Transverse colon (tissue), 4 donors: ENCODE measurements around the gene SPIN1. TPM values are rescaled to one million over a fixed set of nuclear protein-coding genes. Genes with fewer than 3 reads are reported as not detected.
A peak's percentile ranks its signal among the peaks of the same experiment; 100 is the strongest.
"Not testable (repeated sequence)": the region's sequence is repeated elsewhere in the genome, so short reads cannot be mapped to it uniquely, and the experiment has no call there.

Experiments used
- DNase-seq: peaks from one replicate; pipeline ENCODE4 v3.0.0-alpha.2; 2019
- H3K27ac ChIP-seq, 4 donors: fragments of 200-600 bp; sonication (generic); 2 replicates each; pipeline ENCODE4 v1.5.1; 2016 to 2018; ENCODE audit warnings: inconsistent platforms in 4 of 4
- H3K27me3 ChIP-seq: fragments of 200-600 bp; sonication (generic); 2 replicates; pipeline ENCODE4 v1.5.1; 2017; ENCODE audit warnings: inconsistent platforms
- H3K36me3 ChIP-seq, 4 donors: fragments of 200-600 bp; sonication (generic); 2 replicates each; pipeline ENCODE4 v1.5.1; 2017 to 2019; ENCODE audit warnings: inconsistent platforms in 4 of 4
- H3K4me1 ChIP-seq, 4 donors: fragments of 200-600 bp; sonication (generic); 2 replicates each; pipeline ENCODE4 v1.5.1; 2017 to 2020; ENCODE audit warnings: inconsistent platforms in 4 of 4
- H3K4me3 ChIP-seq, 4 donors: fragments of 200-600 bp; sonication (generic); 1 replicate in 1 of 4; 2 replicates in 3 of 4; pipeline versions ENCODE4 v1.5.1 to v1.6.1; 2017 to 2019; ENCODE audit warnings: inconsistent platforms in 4 of 4
- H3K9me3 ChIP-seq, 2 donors: fragments of 200-600 bp; sonication (generic); 2 replicates each; pipeline ENCODE4 v1.5.1; 2017 to 2019; ENCODE audit warnings: inconsistent platforms in 2 of 2
- EP300 ChIP-seq: sonication (generic); formaldehyde crosslinking; IDR thresholded peaks from one replicate; pipeline ENCODE4 v1.6.1; 2017; ENCODE audit warnings: antibody characterized with exemption, low read depth
- POLR2A ChIP-seq: fragments of 450-650 bp; IDR thresholded peaks from one replicate; pipeline ENCODE4 v1.6.1; 2016; ENCODE audit warnings: antibody characterized with exemption, mild to moderate bottlenecking, moderate library complexity
- POLR2AphosphoS5 ChIP-seq, 3 donors: sonication (generic); formaldehyde crosslinking; IDR thresholded peaks; one replicate each; pipeline ENCODE4 v1.6.1; 2016; ENCODE audit warnings: antibody characterized with exemption in 3 of 3
- WGBS, 2 donors: methylation state at CpG; one replicate each; pipeline ENCODE4 v1.1.5; 2018; ENCODE audit warnings: low coverage in 1 of 2; 5-methylcytosine and 5-hydroxymethylcytosine counted together
- in situ Hi-C, 4 donors: fragments of 200-750 bp; cut with MboI; loops; one replicate each; pipeline versions ENCODE4 v1.15.0 to v1.15.1; 2017; ENCODE audit warnings: low sequenced_read_pairs in 3 of 4, low pct_ligation_motif_present in 1 of 4, low pct_unique_long_range_greater_than_20kb in 1 of 4
- intact Hi-C: fragments of 100-400 bp; cut with DNase I; formaldehyde crosslinking; loops from one replicate; pipeline ENCODE4 v1.15.1; 2023; ENCODE audit warnings: low total_unique reads
- total RNA-seq, 4 donors: library from RNA; depleted of rRNA; stranded (reverse); fragments of >200 nt; gene quantifications; one replicate each; pipeline ENCODE4 v1.1.0, GENCODE V29; 2016
- TF ChIP-seq, protein P1 (sequence below), 5 experiments: fragments of 200-600 bp in 3 of 5; fragments of 450-650 bp in 2 of 5; sonication (generic) in 3 of 5; IDR thresholded peaks; 1 replicate in 2 of 5; 2 replicates in 3 of 5; pipeline ENCODE4 v1.5.1; 2016 to 2017; ENCODE audit warnings: antibody characterized with exemption in 5 of 5, inconsistent platforms in 3 of 5, mild to moderate bottlenecking in 2 of 5, moderate library complexity in 1 of 5

The SPIN1 gene
- total RNA-seq, 4 donors from 2014 or later: 33.7 to 72.4 (median 57.3) TPM

DNA sequence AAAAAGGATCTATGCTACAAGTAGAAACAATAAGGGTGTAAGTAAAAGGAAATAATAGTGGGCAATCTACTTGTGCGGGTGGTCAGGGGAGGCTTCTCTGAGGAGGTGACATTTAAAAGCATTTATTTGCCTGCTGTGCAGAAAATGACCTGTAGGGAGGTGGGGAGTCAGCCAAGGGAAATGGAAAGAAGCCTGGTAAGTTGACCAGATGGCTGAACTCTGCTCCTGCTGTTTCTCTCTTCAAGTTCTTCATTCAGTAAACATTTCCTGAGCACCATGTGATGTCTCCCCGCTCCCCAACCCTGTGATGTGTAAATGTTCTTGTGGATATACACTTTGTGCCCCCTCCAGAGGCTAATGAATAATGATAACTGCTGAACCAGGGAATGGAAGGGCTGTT is 9.9 kb upstream of the SPIN1 start:
- 72% methylated on average over 2 of the region's 2 CpGs for whole genome bisulfite sequencing, 2 donors
- intact Hi-C loops (no loop called here), in situ Hi-C loops (no loop called here)
- peaks cover 0 to 10% of the 10 kb centered on the region in 2 donors for H3K9me3 ChIP-seq
- H3K27me3 ChIP-seq: no peaks in the 10 kb centered on the region
- H3K4me1 ChIP-seq: no peaks in the 10 kb centered on the region
- H3K27ac ChIP-seq: no peak overlapping the region
- H3K36me3 ChIP-seq: no peaks in the 10 kb centered on the region
- no peak for TF ChIP-seq EP300
- TF ChIP-seq POLR2AphosphoS5 (IDR thresholded peaks at IDR 0.05): no peak
- TF ChIP-seq, protein P1, sequence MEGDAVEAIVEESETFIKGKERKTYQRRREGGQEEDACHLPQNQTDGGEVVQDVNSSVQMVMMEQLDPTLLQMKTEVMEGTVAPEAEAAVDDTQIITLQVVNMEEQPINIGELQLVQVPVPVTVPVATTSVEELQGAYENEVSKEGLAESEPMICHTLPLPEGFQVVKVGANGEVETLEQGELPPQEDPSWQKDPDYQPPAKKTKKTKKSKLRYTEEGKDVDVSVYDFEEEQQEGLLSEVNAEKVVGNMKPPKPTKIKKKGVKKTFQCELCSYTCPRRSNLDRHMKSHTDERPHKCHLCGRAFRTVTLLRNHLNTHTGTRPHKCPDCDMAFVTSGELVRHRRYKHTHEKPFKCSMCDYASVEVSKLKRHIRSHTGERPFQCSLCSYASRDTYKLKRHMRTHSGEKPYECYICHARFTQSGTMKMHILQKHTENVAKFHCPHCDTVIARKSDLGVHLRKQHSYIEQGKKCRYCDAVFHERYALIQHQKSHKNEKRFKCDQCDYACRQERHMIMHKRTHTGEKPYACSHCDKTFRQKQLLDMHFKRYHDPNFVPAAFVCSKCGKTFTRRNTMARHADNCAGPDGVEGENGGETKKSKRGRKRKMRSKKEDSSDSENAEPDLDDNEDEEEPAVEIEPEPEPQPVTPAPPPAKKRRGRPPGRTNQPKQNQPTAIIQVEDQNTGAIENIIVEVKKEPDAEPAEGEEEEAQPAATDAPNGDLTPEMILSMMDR (IDR thresholded peaks at IDR 0.05): no peak
- no peak for TF ChIP-seq POLR2A
- no peak for DNase-seq
- H3K4me3 ChIP-seq: no peak overlapping the region

DNA sequence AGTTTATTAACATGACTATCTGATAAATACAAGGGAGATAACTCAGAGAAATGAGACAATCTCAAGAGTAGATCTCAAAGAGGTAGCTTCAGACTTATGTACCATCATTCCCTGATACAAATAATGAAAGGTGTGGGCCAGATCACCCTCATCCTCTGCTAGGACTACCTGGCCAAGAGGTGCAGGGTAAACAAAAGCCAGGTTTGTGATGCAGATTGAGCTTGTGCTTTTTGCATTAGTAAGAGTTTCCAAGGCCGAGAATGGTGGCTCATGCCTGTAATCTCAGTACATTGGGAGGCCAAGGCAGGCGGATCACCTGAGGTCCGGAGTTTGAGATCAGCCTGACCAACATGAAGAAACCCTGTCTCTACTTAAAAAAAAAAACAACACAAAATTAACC is 8.9 kb upstream of the SPIN1 start:
- intact Hi-C loops: no loop called here
- Histone ChIP-seq H3K27ac (no peak overlapping the region), H3K36me3 (no peaks in the 10 kb centered on the region), H3K9me3 (peaks cover 0 to 10% of the 10 kb centered on the region in 2 donors), H3K4me1 (no peaks in the 10 kb centered on the region), H3K4me3 (no peak overlapping the region), H3K27me3 (no peaks in the 10 kb centered on the region)
- 80 to 87% methylated on average over 2 to 3 of the region's 3 CpGs for WGBS, 2 donors
- in situ Hi-C loops: no loop called here
- no peak for TF ChIP-seq POLR2AphosphoS5 (IDR thresholded peaks at IDR 0.05)
- TF ChIP-seq POLR2A: no peak
- no peak for TF ChIP-seq EP300
- TF ChIP-seq, protein P1 (IDR thresholded peaks at IDR 0.05): no peak
- no peak for DNase-seq

DNA sequence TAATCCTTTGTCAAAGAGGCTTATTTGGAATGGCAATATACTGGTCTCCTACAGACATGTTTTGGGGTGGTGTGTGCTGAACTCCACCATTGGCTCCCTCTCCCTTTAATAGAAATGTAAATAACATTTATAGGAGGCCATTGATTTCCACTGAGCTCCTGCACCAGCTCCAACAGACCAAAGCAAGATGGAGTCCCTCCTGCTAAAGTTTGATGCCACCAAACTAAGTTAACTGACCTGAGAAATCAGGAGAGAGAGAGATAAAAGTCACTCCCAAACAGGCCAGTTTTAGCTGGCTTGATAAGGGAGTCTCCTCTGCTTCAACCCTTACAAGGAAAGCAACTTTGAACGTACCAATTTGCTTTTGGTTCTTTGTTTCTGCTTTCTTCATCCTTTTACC is 8.1 kb upstream of the SPIN1 start:
- WGBS, 2 donors: 85 to 100% methylated on average over 1 of the region's 1 CpG
- Histone ChIP-seq H3K27me3 (no peaks in the 10 kb centered on the region), H3K9me3 (peaks cover 0 to 10% of the 10 kb centered on the region in 2 donors), H3K4me1 (no peaks in the 10 kb centered on the region), H3K27ac (no peak overlapping the region), H3K36me3 (no peaks in the 10 kb centered on the region), H3K4me3 (no peak overlapping the region)
- in situ Hi-C loops (no loop called here), intact Hi-C loops (no loop called here)
- no peak for DNase-seq
- no peak for TF ChIP-seq POLR2A
- no peak for TF ChIP-seq POLR2AphosphoS5 (IDR thresholded peaks at IDR 0.05)
- TF ChIP-seq, protein P1 (IDR thresholded peaks at IDR 0.05): no peak
- no peak for TF ChIP-seq EP300

DNA sequence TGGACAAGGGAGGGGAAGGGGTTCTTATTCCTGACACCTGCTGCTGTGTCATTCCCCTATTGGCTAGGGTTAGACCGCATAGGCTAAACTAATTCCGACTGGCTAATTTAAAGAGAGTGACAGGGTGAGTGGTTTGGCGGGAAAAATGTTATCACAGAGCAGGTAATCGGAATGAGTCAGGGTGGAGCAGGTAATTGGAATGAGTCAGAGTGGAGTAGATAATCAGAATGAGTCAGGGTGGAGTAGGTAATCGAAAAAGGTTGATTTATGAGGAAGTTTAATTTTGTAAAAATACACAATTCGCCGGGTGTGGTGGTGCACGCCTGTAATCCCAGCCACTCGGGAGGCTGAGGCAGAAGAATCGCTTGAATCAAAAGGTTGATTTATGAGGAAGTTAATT is 6.9 kb upstream of the SPIN1 start:
- H3K36me3 ChIP-seq, H3K4me3 ChIP-seq, H3K4me1 ChIP-seq, H3K9me3 ChIP-seq, H3K27me3 ChIP-seq, intact Hi-C loops, in situ Hi-C loops: not testable (repeated sequence)
- WGBS, 2 donors: 27 to 63% methylated on average over 10 of the region's 10 CpGs
- DNase-seq: peak; percentile 29
- peak overlapping the region in 2 of 4 donors; percentile 16 to 32 for H3K27ac ChIP-seq

DNA sequence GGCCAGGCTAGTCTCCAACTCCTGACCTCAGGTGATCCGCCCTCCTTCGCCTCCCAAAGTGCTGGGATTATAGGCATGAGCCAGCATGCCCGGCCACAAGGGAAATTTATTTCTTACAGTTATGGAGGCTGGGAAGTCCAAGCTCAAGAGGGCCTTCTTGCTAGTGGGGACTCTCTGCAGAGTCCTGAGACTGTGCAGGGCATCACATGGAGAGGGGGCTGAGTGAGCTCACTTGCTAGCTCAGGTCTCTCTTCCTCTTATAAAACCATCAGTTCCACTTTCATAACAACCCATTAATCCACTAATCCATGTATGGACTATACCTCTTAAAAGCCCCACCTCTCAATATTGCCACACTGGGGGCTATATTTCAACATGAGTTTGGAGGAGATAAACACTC is 5.1 kb upstream of the SPIN1 start:
- H3K27ac ChIP-seq: no peak overlapping the region
- no peaks in the 10 kb centered on the region for H3K9me3 ChIP-seq
- in situ Hi-C loops (no loop called here), intact Hi-C loops (no loop called here)
- no peak for TF ChIP-seq POLR2AphosphoS5 (IDR thresholded peaks at IDR 0.05)
- no peak for TF ChIP-seq EP300
- TF ChIP-seq, protein P1 (IDR thresholded peaks at IDR 0.05): no peak
- no peak for TF ChIP-seq POLR2A
- no peaks in the 10 kb centered on the region for H3K36me3 ChIP-seq
- H3K4me3 ChIP-seq: no peak overlapping the region
- WGBS, 2 donors: 98% methylated on average over 3 of the region's 3 CpGs; no CpG with 5 or more reads in 1 of the 2 donors
- H3K4me1 ChIP-seq: peaks cover 0 to 10% (median 7%) of the 10 kb centered on the region in 4 donors
- DNase-seq: no peak
- no peaks in the 10 kb centered on the region for H3K27me3 ChIP-seq

DNA sequence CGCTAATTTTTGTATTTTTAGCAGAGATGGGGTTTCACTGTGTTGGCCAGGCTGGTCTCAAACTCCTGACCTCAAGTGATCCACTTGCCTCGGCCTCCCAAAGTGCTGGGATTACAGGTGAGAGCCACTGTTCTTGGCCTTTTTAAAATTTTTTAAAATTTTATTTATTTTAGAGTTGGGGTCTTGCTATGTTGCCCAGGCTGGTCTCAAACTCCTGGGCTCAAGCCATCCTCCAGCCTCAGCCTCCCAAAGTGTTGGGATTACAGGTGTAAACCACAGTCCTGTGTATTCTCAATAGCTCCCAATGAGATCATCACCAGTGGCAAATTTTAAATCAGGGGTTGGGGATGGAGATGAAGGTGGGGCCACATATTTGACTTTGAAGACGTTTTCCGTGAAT is 2.1 kb upstream of the SPIN1 start:
- peaks cover 5 to 22% (median 14%) of the 10 kb centered on the region in 4 donors for H3K4me1 ChIP-seq
- H3K9me3 ChIP-seq, H3K4me3 ChIP-seq, in situ Hi-C loops, intact Hi-C loops, H3K36me3 ChIP-seq, DNase-seq, H3K27me3 ChIP-seq: not testable (repeated sequence)
- H3K27ac ChIP-seq: peak overlapping the region in 1 of 4 donors; percentile 97
- 98 to 100% methylated on average over 2 to 4 of the region's 4 CpGs for WGBS, 2 donors
